GM12872 (cell line): Measurements from ENCODE around the gene FAM217A.

Experiments used
- CTCF ChIP-seq: IDR thresholded peaks from 3 replicates; pipeline ENCODE4 v1.5.1; 2011; ENCODE audit warnings: low read depth, mild to moderate bottlenecking, low read length, moderate library complexity; ENCODE audit not compliant: insufficient read depth

FAM217A gene

DNA sequence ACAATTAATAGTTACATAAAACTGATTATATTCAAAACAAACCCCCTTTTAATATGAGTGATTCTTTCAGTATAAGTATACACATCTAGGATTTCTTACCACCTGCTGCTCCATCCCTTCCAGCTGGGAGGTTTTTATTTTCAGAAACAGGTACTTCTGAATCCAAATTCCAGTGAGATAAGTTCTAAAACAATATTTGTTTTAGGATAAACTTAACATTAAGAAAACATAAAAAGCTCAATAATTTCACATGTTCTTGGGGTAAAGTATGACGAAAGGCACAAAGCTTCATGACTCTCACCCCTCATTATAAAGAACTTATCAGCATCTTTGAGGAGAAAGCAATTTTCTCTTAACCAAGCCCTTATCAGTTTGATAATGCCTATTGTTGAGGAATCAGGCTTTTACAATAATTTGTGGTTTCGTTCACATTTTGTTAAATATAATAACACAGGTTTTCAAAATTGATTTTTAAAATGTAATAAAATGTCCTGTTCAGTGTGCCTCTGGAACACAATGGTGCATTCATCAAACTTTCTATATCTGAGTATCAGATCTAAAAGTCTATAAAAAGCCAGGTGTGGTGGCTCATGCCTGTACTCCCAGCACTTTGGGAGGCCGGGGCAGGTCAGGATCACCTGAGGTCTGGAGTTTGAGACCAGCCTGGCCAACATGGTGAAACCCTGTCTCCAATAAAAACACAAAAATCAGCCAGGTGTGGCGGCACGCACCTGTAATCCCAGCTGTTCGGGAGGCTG, 4.3 kb downstream of the FAM217A start:
- TF ChIP-seq CTCF = no peak

DNA sequence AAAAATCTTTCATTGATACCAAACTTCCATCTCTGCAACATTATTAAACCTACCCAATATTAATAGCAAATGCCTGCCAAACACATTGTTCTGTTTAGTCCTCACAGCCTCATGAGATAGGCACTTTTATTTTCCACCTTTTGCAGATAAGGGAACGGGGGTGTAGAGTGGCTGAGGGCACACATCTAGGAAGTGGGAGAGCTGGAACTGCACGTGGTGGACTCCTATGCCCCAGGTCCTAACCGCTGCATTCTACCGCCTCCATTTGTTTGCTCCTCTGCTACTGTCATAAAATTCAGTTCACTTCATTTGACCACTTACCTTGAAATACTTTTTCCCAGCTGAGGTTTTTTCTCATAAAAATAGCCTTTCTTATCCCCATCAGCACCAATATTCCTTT, 7.6 kb downstream of the FAM217A start:
- TF ChIP-seq CTCF = no peak

DNA sequence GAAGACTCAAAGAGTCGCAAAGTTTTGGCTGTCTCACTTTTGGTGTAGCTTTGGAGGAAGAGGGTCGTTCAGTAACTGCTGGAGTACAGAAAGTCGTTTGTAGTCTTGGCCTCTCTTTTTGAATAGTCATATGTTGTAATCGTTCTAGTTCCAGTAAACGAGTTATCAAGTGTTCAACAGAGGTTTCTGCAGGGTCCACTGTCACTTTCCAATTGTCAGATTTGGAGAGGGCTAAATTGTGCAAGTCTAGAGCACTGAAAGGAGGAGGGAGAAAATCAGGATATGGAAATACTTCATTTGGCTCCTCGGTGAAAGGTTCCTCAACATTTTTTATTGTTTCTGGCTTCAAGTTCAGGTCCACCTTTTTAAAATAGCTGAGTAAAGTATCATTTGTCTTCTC, 9.7 kb downstream of the FAM217A start:
- no peak for TF ChIP-seq CTCF

GRCh38 chr6:4067673-4068072, 11.3 kb downstream of the FAM217A start:
- TF ChIP-seq CTCF = no peak

DNA sequence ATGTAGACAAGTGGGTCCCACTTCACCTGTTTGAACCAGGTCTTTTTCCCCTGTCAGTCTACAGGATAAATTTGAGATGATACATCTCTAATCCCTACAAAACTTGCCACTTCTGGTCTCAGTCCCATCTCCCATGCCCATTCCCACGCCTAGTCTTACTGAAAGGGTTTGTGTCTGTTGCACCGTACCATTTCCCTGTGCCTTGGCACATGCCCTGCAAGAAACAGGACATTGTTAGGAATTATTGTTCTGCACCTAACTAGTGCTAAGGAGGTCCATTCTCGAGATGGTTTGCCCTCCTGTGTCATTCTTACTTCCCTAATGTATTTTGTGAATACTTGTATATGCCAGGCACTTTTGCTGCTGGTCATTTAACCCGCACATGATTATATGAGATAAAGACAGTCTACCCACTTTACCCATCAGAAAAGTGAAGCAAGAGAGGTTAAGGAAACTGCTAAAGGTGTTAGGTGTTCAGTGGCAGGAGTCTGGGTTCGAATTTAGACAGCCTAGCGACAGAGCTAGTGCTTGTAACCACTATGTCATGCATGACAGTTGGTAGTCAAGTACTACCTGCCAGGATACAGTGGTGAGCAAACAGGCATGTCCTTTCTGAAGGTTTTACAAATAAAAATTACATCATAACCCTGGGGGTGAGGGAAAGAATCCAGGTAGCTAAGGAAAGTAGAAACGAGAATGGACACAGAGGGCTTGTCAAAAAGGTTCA, 12.7 kb downstream of the FAM217A start:
- no peak for TF ChIP-seq CTCF

DNA sequence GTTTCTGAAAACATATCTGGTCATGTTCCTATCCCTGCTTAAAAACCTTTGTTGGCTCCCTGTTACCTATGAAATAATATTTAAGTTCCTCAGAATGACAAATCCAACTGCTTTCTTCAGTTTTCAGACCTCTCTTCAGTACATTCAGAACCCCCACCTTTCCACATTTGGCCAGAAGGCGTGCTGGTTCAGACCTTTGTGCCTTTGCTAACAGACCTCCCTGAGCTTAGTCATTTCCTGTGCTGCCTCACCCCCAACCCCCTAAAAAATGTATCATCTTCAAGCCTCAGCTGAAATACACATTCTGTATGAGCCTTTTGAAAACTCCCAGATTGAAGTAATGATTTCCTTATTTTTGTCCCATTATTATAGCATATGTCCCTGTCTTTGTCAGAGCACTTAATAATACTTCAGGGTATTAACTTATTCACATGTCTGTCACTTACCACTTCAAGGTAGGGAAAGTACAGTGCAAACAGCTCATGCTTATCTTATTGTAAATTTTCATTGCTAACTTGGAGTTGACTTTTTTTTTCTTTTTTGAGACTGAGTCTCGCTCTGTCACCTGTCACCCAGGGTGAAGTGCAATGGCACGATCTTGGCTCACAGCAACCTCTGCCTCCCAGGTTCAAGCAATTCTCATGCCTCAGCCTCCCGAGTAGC, 19.7 kb downstream of the FAM217A start:
- TF ChIP-seq CTCF = no peak

GRCh38 chr6:4057036-4057435, 21.9 kb downstream of the FAM217A start:
- TF ChIP-seq CTCF = no peak
